Measurements from ENCODE around the gene SASH1.

- TF ChIP-seq, protein P1, sequence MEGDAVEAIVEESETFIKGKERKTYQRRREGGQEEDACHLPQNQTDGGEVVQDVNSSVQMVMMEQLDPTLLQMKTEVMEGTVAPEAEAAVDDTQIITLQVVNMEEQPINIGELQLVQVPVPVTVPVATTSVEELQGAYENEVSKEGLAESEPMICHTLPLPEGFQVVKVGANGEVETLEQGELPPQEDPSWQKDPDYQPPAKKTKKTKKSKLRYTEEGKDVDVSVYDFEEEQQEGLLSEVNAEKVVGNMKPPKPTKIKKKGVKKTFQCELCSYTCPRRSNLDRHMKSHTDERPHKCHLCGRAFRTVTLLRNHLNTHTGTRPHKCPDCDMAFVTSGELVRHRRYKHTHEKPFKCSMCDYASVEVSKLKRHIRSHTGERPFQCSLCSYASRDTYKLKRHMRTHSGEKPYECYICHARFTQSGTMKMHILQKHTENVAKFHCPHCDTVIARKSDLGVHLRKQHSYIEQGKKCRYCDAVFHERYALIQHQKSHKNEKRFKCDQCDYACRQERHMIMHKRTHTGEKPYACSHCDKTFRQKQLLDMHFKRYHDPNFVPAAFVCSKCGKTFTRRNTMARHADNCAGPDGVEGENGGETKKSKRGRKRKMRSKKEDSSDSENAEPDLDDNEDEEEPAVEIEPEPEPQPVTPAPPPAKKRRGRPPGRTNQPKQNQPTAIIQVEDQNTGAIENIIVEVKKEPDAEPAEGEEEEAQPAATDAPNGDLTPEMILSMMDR (IDR thresholded peaks at IDR 0.05; ENCODE audit: poor library complexity), result no peak
- TF ChIP-seq EZH2phosphoT487 (IDR thresholded peaks at IDR 0.05; ENCODE audit: low read depth, severe bottlenecking, unreplicated experiment), result no peak
Measured at GRCh38 chr6:148450866-148451265, 108.2 kb downstream of the SASH1 start.
